Stimulated activated CD8-positive, alpha-beta memory T cell treated with anti-CD3 and anti-CD28 coated beads, Interleukin-2, amount 100 ng/mL, for 1 hour (primary cell): ENCODE data around the gene HRH2.

Experiments used
- DNase-seq, 2 donors: peaks; one replicate each; pipeline ENCODE4 v3.0.0-alpha.2; 2020; ENCODE audit warnings: low read depth in 2 of 2

Gene HRH2

DNA sequence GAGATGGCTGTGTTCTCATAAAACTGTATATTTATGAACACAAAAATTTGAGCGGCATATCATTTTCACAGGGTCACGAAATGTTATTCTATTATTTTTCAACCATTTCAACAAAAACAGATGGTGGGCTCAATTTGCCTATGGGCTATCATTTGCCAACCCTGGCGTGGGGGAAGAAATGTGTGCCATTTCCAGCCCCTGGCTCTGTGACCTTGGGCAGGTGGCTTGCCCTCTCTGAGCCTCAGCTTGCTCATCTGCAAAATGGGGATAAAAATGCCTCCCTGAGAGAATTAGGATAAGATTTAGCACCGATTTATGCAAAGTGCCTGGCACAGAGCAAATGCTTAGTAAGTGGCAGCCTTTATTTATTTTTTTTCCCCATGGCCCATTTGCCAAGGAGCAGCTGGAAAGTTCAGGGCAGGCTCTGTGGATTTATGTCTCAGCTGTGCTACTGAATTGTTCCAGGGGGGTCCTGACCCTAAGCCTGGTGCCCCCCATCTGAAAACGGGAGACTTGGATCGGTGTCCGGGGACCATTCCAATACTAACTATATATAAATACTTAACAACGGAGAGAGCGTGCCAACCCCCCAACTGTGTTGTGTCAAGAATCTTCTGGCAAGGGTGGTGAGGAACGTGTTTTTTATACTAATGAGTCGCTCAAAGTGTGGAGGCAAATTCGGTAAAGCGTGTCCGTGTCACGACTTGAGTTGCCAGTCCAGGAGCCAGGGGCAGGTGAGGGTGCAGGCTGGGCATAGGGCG is 34.5 kb downstream of the HRH2 start:
- no peak for DNase-seq

DNA sequence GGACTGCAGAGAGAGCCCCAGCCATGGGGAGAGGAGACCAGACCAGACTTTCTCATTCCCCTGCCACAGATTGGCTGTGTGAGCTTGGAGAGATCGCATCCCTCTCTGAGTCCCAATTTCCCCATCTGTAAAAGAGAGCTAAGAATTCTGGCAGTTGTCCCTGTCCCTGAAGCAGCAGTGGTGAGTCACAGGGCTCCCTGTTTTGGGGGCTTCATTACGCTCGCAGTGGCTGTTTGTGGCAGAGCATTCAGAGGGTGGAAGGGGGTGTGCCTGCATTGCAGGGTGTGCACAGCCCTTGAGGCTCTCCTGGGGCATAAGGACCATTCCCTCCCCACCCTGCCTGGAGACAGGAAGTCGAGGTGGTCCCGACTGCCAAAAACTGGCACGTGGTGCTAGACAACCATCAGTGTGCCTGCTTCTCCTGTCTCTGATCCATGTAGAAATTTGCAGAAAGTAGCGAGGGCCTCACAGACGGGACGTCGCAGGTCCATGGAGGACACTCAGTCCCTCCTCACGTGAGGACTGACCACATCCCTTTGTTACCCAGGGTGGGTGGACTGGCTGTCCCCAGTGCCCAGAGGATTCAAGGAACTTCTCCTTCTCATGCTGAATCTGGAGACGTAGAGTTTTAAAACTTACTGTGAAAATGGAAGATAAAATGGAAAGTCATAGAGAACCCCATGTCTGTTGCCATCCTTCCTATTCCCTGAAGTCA is 35.3 kb downstream of the HRH2 start:
- no peak for DNase-seq

- no peak for DNase-seq
Observed at GRCh38 chr5:175693741-175694140, 35.9 kb downstream of the HRH2 start.

- no peak for DNase-seq
Observed at GRCh38 chr5:175694371-175695160, 36.7 kb downstream of the HRH2 start.

DNA sequence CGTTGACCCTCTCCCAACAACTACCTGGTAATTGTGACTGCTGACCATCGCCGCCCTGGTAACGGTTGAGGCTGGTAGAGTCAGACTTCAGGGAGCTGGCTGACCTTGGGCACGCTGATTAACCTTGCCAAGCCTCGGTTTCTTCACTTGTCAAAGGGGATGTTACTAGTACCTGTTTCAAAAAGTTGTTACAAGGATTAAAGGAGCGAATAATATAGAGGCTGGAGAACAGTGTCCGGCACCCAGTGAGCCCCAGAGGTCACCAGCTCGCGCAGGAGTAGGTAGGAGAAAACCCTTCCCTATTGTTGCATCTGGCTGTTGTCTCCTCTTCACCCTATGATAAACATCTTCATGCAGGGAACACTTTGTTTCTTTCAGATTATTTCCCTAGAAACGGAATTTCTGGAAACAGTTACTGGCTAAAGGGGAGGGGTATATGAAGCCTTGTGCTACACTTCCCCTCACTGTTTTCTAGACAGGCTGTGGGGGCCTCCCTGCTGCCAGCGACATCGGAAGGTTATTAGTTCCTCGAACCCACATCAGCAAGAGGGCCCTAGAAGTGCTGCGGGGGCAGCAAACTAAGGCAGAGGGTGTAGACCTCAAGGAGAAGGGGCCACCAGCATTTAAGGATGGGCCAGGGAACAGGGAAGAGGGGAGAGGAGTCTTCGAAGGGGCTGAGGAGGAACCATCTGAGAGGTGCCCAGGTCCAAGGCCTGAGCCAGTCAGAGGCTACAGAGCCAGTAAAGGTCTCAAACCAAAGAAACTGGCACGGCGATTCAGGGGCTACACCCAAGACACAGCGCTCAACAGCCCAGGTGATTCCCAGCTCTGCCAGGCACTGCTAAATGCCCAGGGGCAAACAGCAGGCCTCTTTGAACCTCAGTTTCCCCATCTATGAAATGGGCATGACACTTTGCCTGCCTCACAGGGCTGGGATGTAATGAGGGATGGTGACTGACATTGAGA is 37.6 kb downstream of the HRH2 start:
- no peak for DNase-seq

GRCh38 chr5:175696139-175696854 is 38.4 kb downstream of the HRH2 start:
- DNase-seq = peak; percentile 17 to 45

DNA sequence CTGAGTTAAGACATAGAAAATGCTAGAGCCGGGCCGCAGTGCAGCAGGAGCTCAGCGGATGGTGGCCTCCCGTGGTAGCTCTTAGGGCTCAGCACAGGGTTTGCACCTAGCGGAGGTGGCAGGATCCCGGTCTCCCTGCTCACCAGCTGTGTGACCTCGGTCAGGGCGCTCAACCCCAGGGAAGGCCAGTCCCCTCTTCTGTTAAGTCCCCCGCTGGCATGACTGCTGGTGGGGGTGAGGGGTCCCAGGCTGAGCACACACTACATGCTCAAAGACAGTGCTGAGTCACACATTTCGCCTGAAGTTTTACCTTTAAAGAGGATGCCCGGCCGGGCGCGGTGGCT is 39.0 kb downstream of the HRH2 start:
- no peak for DNase-seq

DNA sequence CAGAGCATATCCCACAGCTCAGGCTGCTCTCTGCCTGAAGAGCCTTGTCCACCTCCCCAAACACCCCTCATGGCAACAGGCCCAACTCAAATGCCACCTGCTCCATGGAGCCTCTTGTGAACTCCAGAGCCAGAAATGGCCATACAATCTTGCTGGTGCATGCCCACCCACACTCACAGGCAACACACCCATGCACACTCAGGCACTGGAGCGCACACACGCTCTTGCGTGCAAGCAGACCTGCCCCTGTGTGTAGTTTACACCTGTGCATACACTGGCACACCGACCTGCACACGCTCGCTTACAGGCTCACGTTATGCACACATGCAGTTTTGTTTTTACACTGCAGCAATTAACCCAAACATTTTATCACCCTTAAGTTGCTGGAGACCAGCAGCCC is 40.0 kb downstream of the HRH2 start:
- DNase-seq = no peak

DNA sequence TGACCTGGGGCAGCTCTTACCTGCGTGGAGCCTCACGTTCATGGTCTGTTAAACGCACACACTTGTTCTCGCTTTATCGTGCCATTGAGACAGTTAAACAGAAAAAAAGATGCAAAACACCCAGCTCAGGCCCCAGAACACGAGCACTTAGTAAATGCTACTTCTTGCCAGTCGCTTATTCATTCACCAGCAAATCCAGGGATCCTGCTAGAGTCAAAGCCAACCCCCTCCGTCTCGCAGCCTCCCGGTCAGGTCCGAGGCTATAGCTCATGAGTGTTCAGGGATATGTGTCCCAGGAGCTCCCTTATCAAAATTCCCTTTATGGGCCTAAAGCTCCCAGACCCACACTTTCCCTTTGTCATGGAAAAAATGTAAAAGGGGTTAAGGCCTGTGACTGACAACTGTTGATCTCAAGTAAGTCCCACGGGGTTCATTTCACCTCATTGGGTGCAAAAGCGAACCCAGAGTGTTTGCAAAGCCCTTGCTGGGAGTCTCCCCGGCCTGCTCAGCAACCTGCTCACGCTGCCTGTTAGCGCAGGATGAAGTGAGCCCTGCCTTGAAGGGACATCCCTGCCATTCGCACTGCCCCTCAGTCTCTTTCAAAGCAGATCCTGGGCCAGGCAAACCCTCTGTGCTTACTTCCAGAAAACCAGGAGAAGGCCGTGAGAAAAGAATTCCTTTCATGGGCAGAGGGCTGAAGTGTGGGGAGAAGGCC is 40.7 kb downstream of the HRH2 start:
- DNase-seq = no peak

GRCh38 chr5:175700991-175701390 is 43.1 kb downstream of the HRH2 start:
- DNase-seq = no peak

DNA sequence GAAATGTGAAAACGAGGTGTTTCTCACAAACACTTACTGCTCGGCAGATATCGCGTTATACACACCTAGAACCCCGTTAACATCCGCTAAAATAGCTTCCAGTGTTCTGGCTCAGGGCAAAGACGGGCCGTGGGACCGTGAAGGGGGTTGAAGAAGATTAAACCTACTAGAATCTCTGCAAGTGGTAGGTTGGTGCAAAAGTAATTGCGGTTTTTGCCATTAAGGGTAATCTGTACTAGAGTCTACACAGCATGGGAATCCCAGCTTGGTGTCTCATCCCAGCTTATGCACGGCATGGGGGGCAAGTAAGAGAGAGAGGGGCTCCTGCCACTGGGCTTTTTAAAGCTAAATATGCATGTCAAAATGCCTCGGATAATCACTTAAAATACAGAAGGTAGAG is 43.9 kb downstream of the HRH2 start:
- no peak for DNase-seq

DNA sequence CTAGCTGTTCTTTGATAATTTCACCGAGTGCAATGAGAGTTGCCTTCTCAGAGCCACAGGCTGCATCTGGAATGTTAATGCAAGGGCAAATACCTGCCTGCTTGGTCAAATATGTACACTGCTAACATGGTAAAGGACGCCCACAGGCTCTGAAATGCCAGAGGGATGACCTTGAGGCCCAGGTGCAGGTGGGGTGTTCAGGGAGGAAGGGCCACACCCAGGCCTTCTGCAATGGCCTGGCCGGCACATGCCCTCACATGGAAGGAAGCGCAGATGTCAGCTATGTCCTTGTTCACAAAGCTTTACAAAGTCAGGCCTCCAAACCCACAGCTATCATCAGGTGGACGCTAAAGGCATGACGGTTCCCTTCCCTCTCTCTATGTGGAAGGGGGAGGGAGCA is 48.6 kb downstream of the HRH2 start:
- no peak for DNase-seq

- DNase-seq = no peak
Observed at GRCh38 chr5:175707751-175708375, 50.0 kb downstream of the HRH2 start.

- no peak for DNase-seq
Observed at GRCh38 chr5:175709276-175709781, 51.5 kb downstream of the HRH2 start.

DNA sequence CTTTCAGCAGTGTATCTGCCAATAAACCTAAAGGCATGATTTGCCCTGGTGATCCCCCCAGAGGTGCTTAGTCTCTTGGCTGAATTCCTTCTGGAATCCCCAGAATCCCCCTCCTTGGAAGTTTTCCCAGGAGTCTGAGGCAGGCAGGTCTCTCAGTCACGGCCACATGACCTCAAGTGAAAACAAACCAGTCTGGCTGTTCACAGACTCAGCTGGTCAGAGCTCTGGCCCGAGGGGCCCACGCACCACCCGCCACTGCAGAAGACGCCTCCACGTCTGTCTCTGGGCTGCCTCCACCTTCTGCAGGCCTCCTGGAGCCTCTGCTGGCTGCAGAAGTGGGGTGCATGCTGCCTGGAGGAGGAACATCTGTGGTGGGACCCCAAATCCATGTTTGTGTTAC is 52.5 kb downstream of the HRH2 start:
- DNase-seq = no peak

GRCh38 chr5:175711031-175711430 is 53.2 kb downstream of the HRH2 start:
- DNase-seq = no peak

DNA sequence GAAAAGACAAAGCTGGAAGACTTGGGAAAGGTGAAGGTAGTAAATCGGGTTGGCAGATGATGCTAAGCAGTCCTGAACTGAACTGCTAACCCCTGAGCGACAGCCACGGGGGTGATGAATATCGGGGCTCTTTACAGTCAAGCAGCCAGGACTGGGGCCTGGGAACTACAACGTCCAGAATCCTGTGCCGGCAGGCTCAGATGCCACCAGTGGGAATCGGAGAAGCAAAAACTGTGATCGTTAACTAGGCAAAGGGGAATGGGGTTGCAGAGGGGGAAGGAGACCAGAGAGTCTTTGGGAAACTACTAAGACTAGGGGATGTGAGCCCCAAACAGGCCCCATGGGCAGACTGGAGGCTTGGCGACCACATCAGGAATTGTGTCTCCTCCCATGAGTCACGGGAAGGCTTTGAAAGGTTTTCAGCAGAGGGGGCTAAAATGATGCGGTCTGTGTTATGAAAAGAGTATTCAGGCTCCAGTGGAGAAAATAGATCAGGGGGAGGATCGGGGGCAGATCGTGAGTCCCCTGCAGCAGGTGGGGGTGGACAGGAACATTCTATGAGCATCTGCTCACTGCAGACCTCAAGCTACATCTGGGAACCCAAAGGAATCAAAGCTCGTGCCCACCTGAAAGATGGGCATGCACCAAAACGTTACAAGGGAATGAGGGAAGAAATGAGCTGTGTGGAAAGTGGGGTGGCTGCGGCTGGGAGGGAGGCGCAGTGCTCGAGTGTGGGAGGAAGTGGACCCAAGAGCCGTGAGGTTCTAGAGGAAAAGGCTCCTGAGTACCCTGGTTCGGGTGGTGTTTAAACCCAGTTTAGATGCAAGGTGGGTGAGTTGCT is 53.8 kb downstream of the HRH2 start:
- no peak for DNase-seq

- DNase-seq = no peak
Observed at GRCh38 chr5:175712313-175712680, 54.4 kb downstream of the HRH2 start.

- no peak for DNase-seq
Observed at GRCh38 chr5:175712681-175713085, 54.8 kb downstream of the HRH2 start.
